Anterior cingulate cortex (tissue), 58 donors: ENCODE results near the gene BGLAP.

Experiments used
- DNase-seq, 58 donors: peaks; one replicate each; lab custom pipeline; 2025; lab: John Stamatoyannopoulos, UW

The BGLAP gene

GRCh38 chr1:156286061-156286460 is 44.1 kb downstream of the BGLAP start:
- DNase-seq, result no peak

- no peak for DNase-seq
Measured at GRCh38 chr1:156289857-156290256, 47.9 kb downstream of the BGLAP start.

GRCh38 chr1:156291226-156292061 is 49.5 kb downstream of the BGLAP start:
- DNase-seq, result peak in 55 of 58 donors; percentile 10 to 86 (median 70)
